HepG2 (cell line): ENCODE results near the gene IFIT1. TPM values are rescaled to one million over a fixed set of nuclear protein-coding genes. Genes with fewer than 3 reads are reported as not detected.

Source experiments
- GRHL1 ChIP-seq: sonication (generic); formaldehyde crosslinking; conservative IDR thresholded peaks from 2 replicates; pipeline ENCODE4 v1.8.0; 2022; ENCODE audit warnings: missing genetic modification reagents
- GTF3A ChIP-seq: sonication (generic); formaldehyde crosslinking; conservative IDR thresholded peaks from 2 replicates; pipeline ENCODE4 v1.4.0; 2020; ENCODE audit warnings: mild to moderate bottlenecking, missing genetic modification reagents
- HOXA3 ChIP-seq: sonication (generic); formaldehyde crosslinking; IDR thresholded peaks from 2 replicates; pipeline ENCODE4 v1.5.0; 2020; ENCODE audit warnings: missing genetic modification reagents
- JUN ChIP-seq: sonication (generic); formaldehyde crosslinking; IDR thresholded peaks from 2 replicates; pipeline ENCODE4 v1.4.0; 2020; ENCODE audit warnings: mild to moderate bottlenecking, missing genetic modification reagents
- KAT8 ChIP-seq: IDR thresholded peaks from 2 replicates; pipeline ENCODE4 v1.6.1; 2016; ENCODE audit warnings: missing genetic modification reagents, missing compliant biosample characterization
- MAF1 ChIP-seq: sonication (generic); formaldehyde crosslinking; IDR thresholded peaks from 2 replicates; pipeline ENCODE4 v1.5.0; 2020; ENCODE audit warnings: missing genetic modification reagents, borderline replicate concordance
- ZC3H13 ChIP-seq: sonication (generic); formaldehyde crosslinking; IDR thresholded peaks from 2 replicates; pipeline ENCODE4 v1.8.1; 2023; ENCODE audit warnings: mild to moderate bottlenecking, missing genetic modification reagents, moderate library complexity
- ZFP41 ChIP-seq: sonication (generic); formaldehyde crosslinking; IDR thresholded peaks from 2 replicates; pipeline ENCODE4 v1.4.0; 2020; ENCODE audit warnings: mild to moderate bottlenecking, missing genetic modification reagents, borderline replicate concordance
- ZNF773 ChIP-seq: sonication (generic); formaldehyde crosslinking; IDR thresholded peaks from 2 replicates; pipeline ENCODE4 v1.4.0; 2020; ENCODE audit warnings: missing genetic modification reagents, borderline replicate concordance
- ZNF781 ChIP-seq: sonication (generic); formaldehyde crosslinking; IDR thresholded peaks from 2 replicates; pipeline ENCODE4 v1.5.1; 2020; ENCODE audit warnings: borderline replicate concordance, mild to moderate bottlenecking, missing genetic modification reagents; ENCODE audit errors: not compliant biosample characterization
- ZSCAN21 ChIP-seq: sonication (generic); formaldehyde crosslinking; IDR thresholded peaks from 2 replicates; pipeline ENCODE4 v1.8.0; 2022; ENCODE audit warnings: mild to moderate bottlenecking, missing genetic modification reagents, moderate library complexity, borderline replicate concordance
- ZXDC ChIP-seq: sonication (generic); formaldehyde crosslinking; IDR thresholded peaks from 2 replicates; pipeline ENCODE4 v1.5.0; 2020; ENCODE audit warnings: mild to moderate bottlenecking, missing genetic modification reagents
- polyA plus RNA-seq, 8 experiments: library from polyadenylated mRNA; depleted of rRNA in 3 of 8; stranded (reverse) in 7 of 8; unstranded in 1 of 8; fragments of >200 nt; fragmentation: Illumina TruSeq in 4 of 8; extraction: Trizol in 4 of 8; gene quantifications; 2 replicates each; pipeline versions ENCODE4 v1.2.1 to v1.2.3, GENCODE V29; 2011 to 2016; ENCODE audit warnings: low read depth in 4 of 8, missing spikeins in 1 of 8, mixed read lengths in 1 of 8; ENCODE audit not compliant: insufficient read depth in 1 of 8
- total RNA-seq, 5 experiments: library from RNA; depleted of rRNA; stranded (reverse); fragments of >200 nt; fragmentation: Illumina TruSeq; extraction: Trizol; gene quantifications; 2 replicates each; pipeline ENCODE4 v1.2.3, GENCODE V29; 2016; ENCODE audit warnings: low read depth in 1 of 5
- TF ChIP-seq, protein P1 (sequence below): sonication (generic); formaldehyde crosslinking; IDR thresholded peaks from 2 replicates; pipeline ENCODE4 v1.4.0; 2020; ENCODE audit warnings: missing genetic modification reagents, mild to moderate bottlenecking, borderline replicate concordance
- TF ChIP-seq, protein P2 (sequence below): sonication (generic); formaldehyde crosslinking; IDR thresholded peaks from 2 replicates; pipeline ENCODE4 v1.5.0; 2020; ENCODE audit warnings: mild to moderate bottlenecking, missing genetic modification reagents
- TF ChIP-seq, protein P3 (sequence below): sonication (generic); formaldehyde crosslinking; IDR thresholded peaks from 2 replicates; pipeline ENCODE4 v1.5.1; 2020; ENCODE audit warnings: missing genetic modification reagents, mild to moderate bottlenecking, borderline replicate concordance
- TF ChIP-seq, protein P4 (sequence below): IDR thresholded peaks from 2 replicates; pipeline ENCODE4 v1.6.1; 2018; ENCODE audit warnings: missing genetic modification reagents

IFIT1 gene
- total and polyA plus RNA-seq, 2 of the 13 experiments (the other 11 are each of a cell fraction or from before 2014, with no cell fraction given), result 1.5 to 5.5 TPM

DNA sequence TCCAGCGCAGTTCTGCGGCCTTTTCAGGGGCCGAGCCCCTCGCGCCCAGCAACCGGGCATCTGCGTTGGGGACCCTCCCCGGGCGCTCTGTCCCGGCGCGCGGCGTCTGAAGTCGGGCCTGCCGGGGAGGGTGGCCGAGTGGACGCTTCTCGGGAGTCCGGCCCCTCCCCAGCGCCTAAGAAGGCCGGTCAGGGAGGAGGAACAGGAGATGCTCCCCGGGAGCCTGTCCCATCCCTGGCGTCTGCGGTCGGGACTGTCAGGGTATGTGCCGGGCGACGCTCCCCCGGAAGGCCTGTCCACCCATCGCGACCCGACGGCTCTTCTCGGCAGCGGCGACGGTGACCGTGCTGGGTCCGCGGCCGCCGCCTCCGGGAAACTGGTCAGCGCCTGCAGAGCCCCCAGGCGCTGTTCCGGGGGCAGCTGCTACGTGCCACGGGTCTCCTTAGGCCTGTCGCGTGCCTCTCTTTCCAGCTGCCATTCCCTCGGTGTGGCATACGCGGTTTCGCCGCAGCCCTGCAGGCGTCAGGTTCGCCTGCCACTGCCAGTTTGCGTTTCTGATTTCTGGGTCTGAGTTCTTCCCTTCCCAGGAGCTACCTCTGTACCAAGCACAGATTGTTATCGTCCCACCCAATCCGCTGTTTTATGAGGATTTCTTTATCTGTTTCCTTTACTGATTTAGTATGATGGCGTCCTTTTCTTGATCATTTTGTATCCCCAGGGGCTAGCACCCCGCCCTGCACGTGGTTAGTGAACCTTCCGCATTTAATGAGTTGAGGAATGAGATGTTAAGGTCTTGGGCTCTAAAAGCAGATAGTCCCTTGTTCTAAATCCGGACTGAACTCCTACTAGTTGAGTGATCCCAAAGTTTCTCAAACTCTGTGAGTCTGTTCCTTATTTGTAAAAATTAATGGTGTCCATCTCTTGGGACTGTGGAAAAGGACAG is 22.7 kb downstream of the IFIT1 start (continued):
- TF ChIP-seq JUN (0 out of 2 replicates have a peak, but pooled peaks have one; percentile 23), GRHL1 (CRISPR knock-in tag) (no peak), ZSCAN21 (no peak; the same call in 1 of the 2 replicates), ZNF781 (peak; percentile 52), HOXA3 (CRISPR knock-in tag) (no peak), MAF1 (CRISPR knock-in tag) (no peak), KAT8 (no peak; the same call in 1 of the 2 replicates), ZC3H13 (CRISPR knock-in tag) (peak; percentile 67; the same call in 1 of the 2 replicates), GTF3A (no peak), ZFP41 (CRISPR knock-in tag) (no peak), ZXDC (CRISPR knock-in tag) (no peak), ZNF773 (no peak)
- TF ChIP-seq, protein P1, sequence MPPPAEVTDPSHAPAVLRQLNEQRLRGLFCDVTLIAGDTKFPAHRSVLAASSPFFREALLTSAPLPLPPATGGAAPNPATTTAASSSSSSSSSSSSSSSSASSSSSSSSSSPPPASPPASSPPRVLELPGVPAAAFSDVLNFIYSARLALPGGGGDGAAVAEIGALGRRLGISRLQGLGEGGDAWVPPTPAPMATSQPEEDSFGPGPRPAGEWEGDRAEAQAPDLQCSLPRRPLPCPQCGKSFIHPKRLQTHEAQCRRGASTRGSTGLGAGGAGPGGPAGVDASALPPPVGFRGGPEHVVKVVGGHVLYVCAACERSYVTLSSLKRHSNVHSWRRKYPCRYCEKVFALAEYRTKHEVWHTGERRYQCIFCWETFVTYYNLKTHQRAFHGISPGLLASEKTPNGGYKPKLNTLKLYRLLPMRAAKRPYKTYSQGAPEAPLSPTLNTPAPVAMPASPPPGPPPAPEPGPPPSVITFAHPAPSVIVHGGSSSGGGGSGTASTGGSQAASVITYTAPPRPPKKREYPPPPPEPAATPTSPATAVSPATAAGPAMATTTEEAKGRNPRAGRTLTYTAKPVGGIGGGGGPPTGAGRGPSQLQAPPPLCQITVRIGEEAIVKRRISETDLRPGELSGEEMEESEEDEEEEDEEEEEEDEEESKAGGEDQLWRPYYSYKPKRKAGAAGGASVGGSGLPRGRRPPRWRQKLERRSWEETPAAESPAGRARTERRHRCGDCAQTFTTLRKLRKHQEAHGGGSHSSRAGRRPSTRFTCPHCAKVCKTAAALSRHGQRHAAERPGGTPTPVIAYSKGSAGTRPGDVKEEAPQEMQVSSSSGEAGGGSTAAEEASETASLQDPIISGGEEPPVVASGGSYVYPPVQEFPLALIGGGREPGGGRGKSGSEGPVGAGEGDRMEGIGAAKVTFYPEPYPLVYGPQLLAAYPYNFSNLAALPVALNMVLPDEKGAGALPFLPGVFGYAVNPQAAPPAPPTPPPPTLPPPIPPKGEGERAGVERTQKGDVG (CRISPR knock-in tag), result no peak
- TF ChIP-seq, protein P2, sequence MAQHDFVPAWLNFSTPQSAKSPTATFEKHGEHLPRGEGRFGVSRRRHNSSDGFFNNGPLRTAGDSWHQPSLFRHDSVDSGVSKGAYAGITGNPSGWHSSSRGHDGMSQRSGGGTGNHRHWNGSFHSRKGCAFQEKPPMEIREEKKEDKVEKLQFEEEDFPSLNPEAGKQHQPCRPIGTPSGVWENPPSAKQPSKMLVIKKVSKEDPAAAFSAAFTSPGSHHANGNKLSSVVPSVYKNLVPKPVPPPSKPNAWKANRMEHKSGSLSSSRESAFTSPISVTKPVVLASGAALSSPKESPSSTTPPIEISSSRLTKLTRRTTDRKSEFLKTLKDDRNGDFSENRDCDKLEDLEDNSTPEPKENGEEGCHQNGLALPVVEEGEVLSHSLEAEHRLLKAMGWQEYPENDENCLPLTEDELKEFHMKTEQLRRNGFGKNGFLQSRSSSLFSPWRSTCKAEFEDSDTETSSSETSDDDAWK (CRISPR knock-in tag), result no peak
- TF ChIP-seq, protein P3, sequence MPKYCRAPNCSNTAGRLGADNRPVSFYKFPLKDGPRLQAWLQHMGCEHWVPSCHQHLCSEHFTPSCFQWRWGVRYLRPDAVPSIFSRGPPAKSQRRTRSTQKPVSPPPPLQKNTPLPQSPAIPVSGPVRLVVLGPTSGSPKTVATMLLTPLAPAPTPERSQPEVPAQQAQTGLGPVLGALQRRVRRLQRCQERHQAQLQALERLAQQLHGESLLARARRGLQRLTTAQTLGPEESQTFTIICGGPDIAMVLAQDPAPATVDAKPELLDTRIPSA, result no peak
- TF ChIP-seq, protein P4, sequence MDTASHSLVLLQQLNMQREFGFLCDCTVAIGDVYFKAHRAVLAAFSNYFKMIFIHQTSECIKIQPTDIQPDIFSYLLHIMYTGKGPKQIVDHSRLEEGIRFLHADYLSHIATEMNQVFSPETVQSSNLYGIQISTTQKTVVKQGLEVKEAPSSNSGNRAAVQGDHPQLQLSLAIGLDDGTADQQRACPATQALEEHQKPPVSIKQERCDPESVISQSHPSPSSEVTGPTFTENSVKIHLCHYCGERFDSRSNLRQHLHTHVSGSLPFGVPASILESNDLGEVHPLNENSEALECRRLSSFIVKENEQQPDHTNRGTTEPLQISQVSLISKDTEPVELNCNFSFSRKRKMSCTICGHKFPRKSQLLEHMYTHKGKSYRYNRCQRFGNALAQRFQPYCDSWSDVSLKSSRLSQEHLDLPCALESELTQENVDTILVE (CRISPR knock-in tag), result no peak
